D341Med (cell line): ENCODE results near the gene NT5C1A.

Experiments used
- DNase-seq: peaks from one replicate; pipeline ENCODE4 v3.0.0; 2012; ENCODE audit warnings: low spot score

NT5C1A gene

GRCh38 chr1:39637361-39637760, 34.5 kb downstream of the NT5C1A start:
- no peak for DNase-seq

GRCh38 chr1:39635871-39636210, 36.1 kb downstream of the NT5C1A start:
- no peak for DNase-seq

GRCh38 chr1:39635205-39635870, 36.6 kb downstream of the NT5C1A start:
- DNase-seq: peak; percentile 71

- no peak for DNase-seq
Measured at GRCh38 chr1:39633422-39633821, 38.5 kb downstream of the NT5C1A start.

- no peak for DNase-seq
Measured at GRCh38 chr1:39632682-39633417, 39.1 kb downstream of the NT5C1A start.

GRCh38 chr1:39632323-39632681, 39.6 kb downstream of the NT5C1A start:
- no peak for DNase-seq

- no peak for DNase-seq
Measured at GRCh38 chr1:39631361-39632322, 40.3 kb downstream of the NT5C1A start.

- no peak for DNase-seq
Measured at GRCh38 chr1:39628807-39629350, 43.0 kb downstream of the NT5C1A start.

GRCh38 chr1:39626646-39627045, 45.3 kb downstream of the NT5C1A start:
- DNase-seq: no peak

- no peak for DNase-seq
Measured at GRCh38 chr1:39625462-39626273, 46.2 kb downstream of the NT5C1A start.

GRCh38 chr1:39625009-39625408, 46.9 kb downstream of the NT5C1A start:
- DNase-seq: no peak

GRCh38 chr1:39623053-39623452, 48.9 kb downstream of the NT5C1A start:
- no peak for DNase-seq

- no peak for DNase-seq
Measured at GRCh38 chr1:39622427-39622826, 49.5 kb downstream of the NT5C1A start.

- no peak for DNase-seq
Measured at GRCh38 chr1:39620659-39621165, 51.2 kb downstream of the NT5C1A start.

- no peak for DNase-seq
Measured at GRCh38 chr1:39617488-39618049, 54.3 kb downstream of the NT5C1A start.

GRCh38 chr1:39615086-39615673, 56.7 kb downstream of the NT5C1A start:
- no peak for DNase-seq

- DNase-seq: no peak
Measured at GRCh38 chr1:39614488-39614887, 57.4 kb downstream of the NT5C1A start.

GRCh38 chr1:39613250-39613649, 58.7 kb downstream of the NT5C1A start:
- DNase-seq: no peak

- peak; percentile 70 for DNase-seq
Measured at GRCh38 chr1:39609618-39610331, 62.1 kb downstream of the NT5C1A start.
